Measurements from ENCODE around the gene ATP9A. TPM values are rescaled to one million over a fixed set of nuclear protein-coding genes. Genes with fewer than 3 reads are reported as not detected.

The ATP9A gene
- total and polyA plus RNA-seq, 2 of the 8 experiments (the other 6 are each of a cell fraction or from before 2014, with no cell fraction given) = 5.0 to 6.4 TPM

DNA sequence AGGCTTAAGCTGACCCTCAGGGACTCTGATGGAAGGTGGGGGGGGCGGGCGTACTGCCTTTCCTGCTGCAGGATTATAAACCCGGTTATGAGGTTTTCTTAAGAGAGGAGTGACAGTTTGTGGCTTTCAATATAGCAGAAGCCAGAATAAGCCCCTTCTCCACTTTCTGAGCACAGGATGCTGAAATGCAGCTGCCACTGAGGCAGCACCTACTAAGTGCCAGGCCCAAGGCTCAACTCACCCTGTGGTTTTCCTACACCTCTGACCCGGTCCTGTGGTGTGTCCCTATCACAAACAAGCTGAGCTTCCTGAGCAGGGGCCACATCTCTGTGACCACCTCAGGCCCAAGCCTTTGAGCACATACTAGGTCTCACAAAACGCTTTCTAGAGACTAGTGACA lies 166.1 kb downstream of the ATP9A start:
- H3K4me2 ChIP-seq (ENCODE audit: insufficient read depth in 1 of 2, low read depth in 2 of 2, low read length in 2 of 2) = no peak overlapping the region
- H3K9ac ChIP-seq (replicated peaks in 1 of 4; ENCODE audit: extremely low read depth in 1 of 4, low read depth in 3 of 4, low read length in 3 of 4) = no peak overlapping the region
- H3K9me3 ChIP-seq (ENCODE audit: insufficient read depth in 2 of 2, low read depth in 1 of 2, low read length in 1 of 2) = no peaks in the 10 kb centered on the region
- no peak overlapping the region for H2BK120ac ChIP-seq (replicated peaks; ENCODE audit: low read depth, low read length)
- POLR2A ChIA-PET (ENCODE audit: partially characterized antibody) = no interaction called here
- H4K20me1 ChIP-seq (replicated peaks in 1 of 2; ENCODE audit: control insufficient read depth in 1 of 2, insufficient read depth in 2 of 2, low read length in 2 of 2) = no peaks in the 10 kb centered on the region
- no peak overlapping the region for H4K91ac ChIP-seq (replicated peaks; ENCODE audit: insufficient read length, low read length)
- no peak overlapping the region for H3K56ac ChIP-seq (replicated peaks; ENCODE audit: insufficient read length, low read depth, low read length)
- no peak overlapping the region for H3K14ac ChIP-seq (ENCODE audit: insufficient read length)
- no peak overlapping the region for H2BK20ac ChIP-seq (ENCODE audit: low read length)
- TF ChIP-seq ZNF274 (IDR thresholded peaks at IDR 0.05; ENCODE audit: borderline replicate concordance, extremely low read depth, low read length) (no peak), CBX5 (IDR thresholded peaks at IDR 0.05; ENCODE audit: low read depth, low read length) (no peak), CREB1 (IDR thresholded peaks at IDR 0.05) (no peak), YY1 (IDR thresholded peaks at IDR 0.05; ENCODE audit: low read depth, low read length) (no peak), EGR1 (IDR thresholded peaks at IDR 0.05; ENCODE audit: borderline replicate concordance, low read depth, low read length) (no peak), CHD1 (IDR thresholded peaks at IDR 0.05; ENCODE audit: low read depth, low read length) (no peak), POU5F1 (IDR thresholded peaks at IDR 0.05; ENCODE audit: low read depth, low read length) (no peak), CBX8 (IDR thresholded peaks at IDR 0.05; ENCODE audit: borderline replicate concordance, low read depth, low read length) (no peak), SIRT6 (IDR thresholded peaks at IDR 0.05; ENCODE audit: low read length) (no peak)
- H3K23ac ChIP-seq (ENCODE audit: insufficient read length) = no peak overlapping the region
- H2AK5ac ChIP-seq (ENCODE audit: low read depth, low read length) = no peak overlapping the region
- H4K8ac ChIP-seq (ENCODE audit: extremely low read depth, insufficient read depth, low read length) = no peak overlapping the region
- DNase-seq (ENCODE audit: low read depth in 1 of 2, low spot score in 2 of 2) = no peak
- no peaks in the 10 kb centered on the region for H3K23me2 ChIP-seq (ENCODE audit: low read depth, low read length)
- H3K18ac ChIP-seq (ENCODE audit: extremely low read depth, low read length) = no peak overlapping the region
- no peak overlapping the region for H3K27ac ChIP-seq (ENCODE audit: low read depth, low read length)
- H2AFZ ChIP-seq (ENCODE audit: low read length) = no peak overlapping the region
- no peak overlapping the region for H2BK15ac ChIP-seq (ENCODE audit: low read length)
- no peak for FAIRE-seq
- H3K36me3 ChIP-seq (ENCODE audit: control insufficient read depth in 2 of 4, insufficient read depth in 4 of 4, low read length in 3 of 4) = no peaks in the 10 kb centered on the region
- H3K4me1 ChIP-seq (replicated peaks in 1 of 4; ENCODE audit: control insufficient read depth in 3 of 4, insufficient read depth in 4 of 4, low read length in 3 of 4) = peaks cover 0 to 2% (median 1%) of the 10 kb centered on the region in 4 experiments; a peak in 4 of 7 replicates
- H2BK5ac ChIP-seq (ENCODE audit: low read depth, low read length) = no peak overlapping the region
- no peaks in the 10 kb centered on the region for H3K79me2 ChIP-seq (ENCODE audit: control insufficient read depth in 1 of 2, insufficient read depth in 2 of 2, low read length in 2 of 2)
- H4K5ac ChIP-seq (ENCODE audit: insufficient read length, low read depth, low read length) = no peak overlapping the region
- H3K79me1 ChIP-seq (ENCODE audit: low read depth, low read length) = no peaks in the 10 kb centered on the region
- H3K4me3 ChIP-seq (ENCODE audit: extremely low read depth in 1 of 4, insufficient read depth in 2 of 4, low read depth in 3 of 4, low read length in 4 of 4) = no peak overlapping the region
- no peak overlapping the region for H3K4ac ChIP-seq (replicated peaks; ENCODE audit: insufficient read length, low read depth, low read length)
- H3K27me3 ChIP-seq (replicated peaks in 1 of 4; ENCODE audit: control insufficient read depth in 3 of 4, extremely low read depth in 1 of 4, insufficient read depth in 3 of 4, low read length in 3 of 4) = no peaks in the 10 kb centered on the region
- WGBS, 2 experiments (ENCODE audit: extremely low coverage in 1 of 2, insufficient coverage in 1 of 2, insufficient read length in 1 of 2, insufficient replicate concordance in 2 of 2, low coverage in 1 of 2, low lambda C conversion rate in 2 of 2, missing lambda C conversion rate in 1 of 2) = 91% methylated on average over 5 of the region's 5 CpGs; no CpG with 5 or more reads in 1 of the 2 experiments
- CTCF ChIA-PET (ENCODE audit: partially characterized antibody) = interaction anchor here (1.4 to 2.6 kb wide), 3 partner anchors 14 to 230 kb away, joined by 3 to 13 read pairs (median 5); no protein-coding TSS in a partner anchor
- H2BK12ac ChIP-seq (ENCODE audit: low read depth, low read length) = no peak overlapping the region

All from H1 (cell line).